WTC11 (cell line): Measurements from ENCODE around the gene CREM. TPM values are rescaled to one million over a fixed set of nuclear protein-coding genes. Genes with fewer than 3 reads are reported as not detected.
A peak's percentile ranks its signal among the peaks of the same experiment; 100 is the strongest.

Experiments used
- ATAC-seq: fragments of 200-7000 bp; cut with Tn5 transposase; 2 replicates; pipeline ENCODE4 v1.10.0; 2021; ENCODE audit warnings: mild to moderate bottlenecking, moderate library complexity
- CTCF ChIA-PET: fragments of 300-600 bp; sonication (Branson Sonifier 250); formaldehyde crosslinking; loops from one replicate; lab custom pipeline; 2021; ENCODE audit warnings: antibody characterized with exemption; lab: Charles Lee
- POLR2A ChIA-PET: fragments of 350-600 bp; sonication (Branson Sonifier 250); formaldehyde crosslinking; loops from one replicate; lab custom pipeline; 2021; ENCODE audit warnings: antibody characterized with exemption; lab: Charles Lee
- DNase-seq: peaks from one replicate; pipeline ENCODE4 v3.0.0; 2021; ENCODE audit warnings: low spot score
- H3K27ac Mint-ChIP-seq: 2 replicates; pipeline ENCODE4 v1.8.0; 2021; ENCODE audit warnings: mixed read lengths
- H3K27me3 Mint-ChIP-seq: 2 replicates; pipeline ENCODE4 v1.8.0; 2021; ENCODE audit warnings: low read depth, mild to moderate bottlenecking, moderate library complexity, mixed read lengths
- H3K36me3 Mint-ChIP-seq: 2 replicates; pipeline ENCODE4 v1.8.0; 2021; ENCODE audit warnings: mixed read lengths
- H3K4me1 Mint-ChIP-seq: 2 replicates; pipeline ENCODE4 v1.8.0; 2022; ENCODE audit warnings: mixed read lengths
- H3K4me3 Mint-ChIP-seq: 2 replicates; pipeline ENCODE4 v1.8.0; 2021; ENCODE audit warnings: mild to moderate bottlenecking, moderate library complexity, mixed read lengths
- H3K9me3 Mint-ChIP-seq: 2 replicates; pipeline ENCODE4 v1.8.0; 2021; ENCODE audit warnings: mixed read lengths
- CBFB ChIP-seq: sonication (generic); formaldehyde crosslinking; IDR thresholded peaks from 2 replicates; pipeline ENCODE4 v1.8.1; 2022; ENCODE audit warnings: mild to moderate bottlenecking, low read depth, missing genetic modification reagents
- CDX4 ChIP-seq: fragments of 250-450 bp; sonication (Bioruptor Pico); IDR thresholded peaks from 2 replicates; pipeline ENCODE4 v1.9.0; 2021; ENCODE audit warnings: moderate library complexity, mild to moderate bottlenecking, inconsistent platforms, borderline replicate concordance
- CREB1 ChIP-seq: sonication (generic); formaldehyde crosslinking; IDR thresholded peaks from 2 replicates; pipeline ENCODE4 v1.8.0; 2023; ENCODE audit warnings: mild to moderate bottlenecking, missing genetic modification reagents
- ELF4 ChIP-seq: sonication (generic); formaldehyde crosslinking; IDR thresholded peaks from 2 replicates; pipeline ENCODE4 v1.8.1; 2022; ENCODE audit warnings: low read depth, mild to moderate bottlenecking, moderate library complexity, missing genetic modification reagents
- GABPB1 ChIP-seq: sonication (generic); formaldehyde crosslinking; IDR thresholded peaks from 2 replicates; pipeline ENCODE4 v1.8.1; 2023; ENCODE audit warnings: mild to moderate bottlenecking, missing genetic modification reagents
- IRF1 ChIP-seq: sonication (generic); formaldehyde crosslinking; IDR thresholded peaks from 2 replicates; pipeline ENCODE4 v1.8.0; 2023; ENCODE audit warnings: missing genetic modification reagents
- KAT7 ChIP-seq: sonication (generic); formaldehyde crosslinking; IDR thresholded peaks from 2 replicates; pipeline ENCODE4 v1.8.1; 2023; ENCODE audit warnings: missing genetic modification reagents, mild to moderate bottlenecking, borderline replicate concordance
- MXD4 ChIP-seq: fragments of 250-450 bp; sonication (Bioruptor Pico); IDR thresholded peaks from 2 replicates; pipeline ENCODE4 v1.8.0; 2021; ENCODE audit warnings: mild to moderate bottlenecking, moderate library complexity, borderline replicate concordance
- NFATC4 ChIP-seq: fragments of 250-450 bp; sonication (Bioruptor Pico); IDR thresholded peaks from 2 replicates; pipeline ENCODE4 v1.9.0; 2021; ENCODE audit warnings: mild to moderate bottlenecking
- NFYB ChIP-seq: sonication (generic); formaldehyde crosslinking; conservative IDR thresholded peaks from 2 replicates; pipeline ENCODE4 v1.8.0; 2022; ENCODE audit warnings: low read depth, missing genetic modification reagents
- NR1H2 ChIP-seq: sonication (generic); formaldehyde crosslinking; IDR thresholded peaks from 2 replicates; pipeline ENCODE4 v1.9.0; 2021; ENCODE audit warnings: mild to moderate bottlenecking, moderate library complexity, missing genetic modification reagents
- PRDM15 ChIP-seq: sonication (generic); formaldehyde crosslinking; IDR thresholded peaks from 2 replicates; pipeline ENCODE4 v1.8.0; 2022; ENCODE audit warnings: missing genetic modification reagents
- STAT6 ChIP-seq: sonication (generic); formaldehyde crosslinking; conservative IDR thresholded peaks from 2 replicates; pipeline ENCODE4 v1.8.1; 2023; ENCODE audit warnings: mild to moderate bottlenecking, low read depth, missing genetic modification reagents, moderate library complexity
- TCF7 ChIP-seq: sonication (generic); formaldehyde crosslinking; IDR thresholded peaks from 2 replicates; pipeline ENCODE4 v1.8.0; 2022; ENCODE audit warnings: mild to moderate bottlenecking, low read depth, missing genetic modification reagents, moderate library complexity
- TEAD1 ChIP-seq: sonication (generic); formaldehyde crosslinking; IDR thresholded peaks from 2 replicates; pipeline ENCODE4 v1.8.0; 2022; ENCODE audit warnings: mild to moderate bottlenecking, missing genetic modification reagents
- ZNF219 ChIP-seq: sonication (generic); formaldehyde crosslinking; IDR thresholded peaks from 2 replicates; pipeline ENCODE4 v1.8.0; 2023; ENCODE audit warnings: missing genetic modification reagents, mild to moderate bottlenecking, borderline replicate concordance
- ZNF263 ChIP-seq: sonication (generic); formaldehyde crosslinking; IDR thresholded peaks from 2 replicates; pipeline ENCODE4 v1.8.1; 2022; ENCODE audit warnings: low read depth, mild to moderate bottlenecking, moderate library complexity, missing genetic modification reagents
- ZNF317 ChIP-seq: sonication (generic); formaldehyde crosslinking; IDR thresholded peaks from 2 replicates; pipeline ENCODE4 v1.8.1; 2023; ENCODE audit warnings: low read depth, mild to moderate bottlenecking, moderate library complexity, missing genetic modification reagents, borderline replicate concordance
- ZNF512 ChIP-seq: sonication (generic); formaldehyde crosslinking; IDR thresholded peaks from 2 replicates; pipeline ENCODE4 v1.8.1; 2022; ENCODE audit warnings: missing genetic modification reagents, borderline replicate concordance
- ZSCAN18 ChIP-seq: fragments of 250-450 bp; sonication (Bioruptor Pico); IDR thresholded peaks from 2 replicates; pipeline ENCODE4 v2.1.2; 2022; ENCODE audit warnings: mild to moderate bottlenecking, moderate library complexity
- total RNA-seq: library from RNA; stranded (reverse); gene quantifications from 3 replicates; pipeline ENCODE4 v1.2.3, GENCODE V29; 2021

The CREM gene
- total RNA-seq, 1 experiment from 2014 or later = 23.6 TPM

- TF ChIP-seq ZNF263 (CRISPR knock-in tag) = no peak
- no peak for TF ChIP-seq ZNF317
Measured at GRCh38 chr10:35206274-35206673, 79.6 kb downstream of the CREM start (continued).

- POLR2A ChIA-PET = no interaction called here
- no peak for ATAC-seq
- no peaks in the 10 kb centered on the region for H3K36me3 Mint-ChIP-seq
- CTCF ChIA-PET = interaction anchor here (0.8 to 6.5 kb wide), 3 partner anchors 12 to 82 kb away, joined by 3 to 64 read pairs (median 3); partner anchors contain the start of gene CREM
- H3K27me3 Mint-ChIP-seq = no peaks in the 10 kb centered on the region
- peaks cover 54% of the 10 kb centered on the region for H3K4me1 Mint-ChIP-seq
- TF ChIP-seq MXD4 (CRISPR knock-in tag) (no peak), NFYB (CRISPR knock-in tag) (no peak), CREB1 (CRISPR knock-in tag) (no peak), ZNF512 (CRISPR knock-in tag) (no peak), NR1H2 (CRISPR knock-in tag) (no peak), NFATC4 (CRISPR knock-in tag) (no peak), TCF7 (CRISPR knock-in tag) (no peak), CBFB (CRISPR knock-in tag) (no peak), ELF4 (CRISPR knock-in tag) (no peak), IRF1 (no peak), CDX4 (no peak), KAT7 (no peak)
- no peak overlapping the region for H3K4me3 Mint-ChIP-seq
- no peak for DNase-seq
- H3K9me3 Mint-ChIP-seq = no peaks in the 10 kb centered on the region
- peak overlapping the region; percentile 62; the same call in 1 of the 2 replicates for H3K27ac Mint-ChIP-seq
Measured at GRCh38 chr10:35208536-35208935, 81.9 kb downstream of the CREM start.

- Mint-ChIP-seq H3K4me1 (peaks cover 49% of the 10 kb centered on the region), H3K36me3 (no peaks in the 10 kb centered on the region), H3K27ac (no peak overlapping the region; the same call in 1 of the 2 replicates)
- POLR2A ChIA-PET = no interaction called here
- TF ChIP-seq TEAD1 (CRISPR knock-in tag) = no peak
- TF ChIP-seq ZNF512 (CRISPR knock-in tag) = no peak
- no peak for TF ChIP-seq ZSCAN18 (CRISPR knock-in tag)
- no peak for TF ChIP-seq ZNF317
- no peak for TF ChIP-seq ZNF219 (CRISPR knock-in tag)
- no peak for TF ChIP-seq GABPB1 (CRISPR knock-in tag)
- no peak for TF ChIP-seq MXD4 (CRISPR knock-in tag)
- no peak for TF ChIP-seq PRDM15
- no peak for TF ChIP-seq STAT6 (CRISPR knock-in tag)
- TF ChIP-seq, all 79 proteins: peak for 0
- no peak overlapping the region for H3K4me3 Mint-ChIP-seq
- H3K27me3 Mint-ChIP-seq = no peaks in the 10 kb centered on the region
- DNase-seq (no peak), ATAC-seq (no peak)
- CTCF ChIA-PET = interaction anchor here (0.5 to 6.5 kb wide), 6 partner anchors 9 to 83 kb away, joined by 3 to 64 read pairs (median 4); partner anchors contain the start of gene CREM
- H3K9me3 Mint-ChIP-seq = no peaks in the 10 kb centered on the region
Measured at GRCh38 chr10:35208949-35209613, 82.4 kb downstream of the CREM start.
